GM13976 (cell line): ENCODE results near the gene CNPPD1.
"Not testable (repeated sequence)": the region's sequence is repeated elsewhere in the genome, so short reads cannot be mapped to it uniquely, and the experiment has no call there.

Experiments
- DNase-seq: peaks from one replicate; pipeline ENCODE4 v3.0.0; 2012; ENCODE audit warnings: low spot score
- in situ Hi-C: fragments of 300-500 bp; cut with MboI; formaldehyde crosslinking; loops from one replicate; pipeline ENCODE4 v1.12.0; 2022; ENCODE audit warnings: low sequenced_read_pairs, mixed read lengths, inconsistent platforms; ENCODE audit not compliant: unreplicated experiment
- TF ChIP-seq, protein P1 (sequence below): IDR thresholded peaks from 2 replicates; pipeline ENCODE4 v1.5.1; 2012; ENCODE audit warnings: borderline replicate concordance, mild to moderate bottlenecking; ENCODE audit not compliant: insufficient read depth; ENCODE audit errors: extremely low read depth, missing control alignments, control extremely low read depth

Gene CNPPD1

GRCh38 chr2:219205165-219205538 is 28.4 kb upstream of the CNPPD1 start:
- no peak for DNase-seq
- in situ Hi-C loops: no loop called here

DNA sequence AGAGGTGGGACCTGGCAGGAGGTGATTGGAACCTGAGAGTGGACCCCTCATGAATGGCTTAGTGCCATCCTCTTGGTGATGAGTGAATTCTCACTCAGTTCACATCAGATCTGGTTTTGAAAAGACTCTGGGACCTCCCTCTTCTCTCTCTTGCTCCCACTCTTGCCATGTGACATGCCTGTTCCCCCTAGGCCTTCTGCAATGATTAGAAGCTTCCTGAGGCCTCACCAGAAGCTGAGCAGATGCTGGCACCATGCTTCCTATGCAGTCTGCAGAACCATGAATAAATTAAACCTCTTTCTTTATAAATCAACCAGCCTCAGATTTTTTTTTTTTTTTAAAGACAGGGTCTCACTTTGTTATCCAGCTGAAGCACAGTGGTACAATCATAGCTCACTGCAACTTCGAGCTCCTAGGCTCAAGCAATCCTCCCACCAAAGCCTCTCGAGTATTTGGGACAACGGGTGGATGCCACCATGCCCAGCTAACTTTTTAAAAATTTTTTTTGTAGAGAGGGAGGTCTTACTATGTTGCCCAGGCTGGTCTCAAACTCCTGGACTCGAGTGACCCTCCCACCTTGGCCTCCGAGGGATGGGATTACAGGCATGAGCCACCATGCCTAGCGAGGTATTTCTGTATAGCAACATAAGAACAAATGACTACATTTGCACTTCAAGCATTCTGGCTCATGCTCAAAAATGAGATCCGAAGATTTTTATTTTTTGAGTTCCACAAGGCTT is 27.9 kb upstream of the CNPPD1 start:
- TF ChIP-seq, protein P1, sequence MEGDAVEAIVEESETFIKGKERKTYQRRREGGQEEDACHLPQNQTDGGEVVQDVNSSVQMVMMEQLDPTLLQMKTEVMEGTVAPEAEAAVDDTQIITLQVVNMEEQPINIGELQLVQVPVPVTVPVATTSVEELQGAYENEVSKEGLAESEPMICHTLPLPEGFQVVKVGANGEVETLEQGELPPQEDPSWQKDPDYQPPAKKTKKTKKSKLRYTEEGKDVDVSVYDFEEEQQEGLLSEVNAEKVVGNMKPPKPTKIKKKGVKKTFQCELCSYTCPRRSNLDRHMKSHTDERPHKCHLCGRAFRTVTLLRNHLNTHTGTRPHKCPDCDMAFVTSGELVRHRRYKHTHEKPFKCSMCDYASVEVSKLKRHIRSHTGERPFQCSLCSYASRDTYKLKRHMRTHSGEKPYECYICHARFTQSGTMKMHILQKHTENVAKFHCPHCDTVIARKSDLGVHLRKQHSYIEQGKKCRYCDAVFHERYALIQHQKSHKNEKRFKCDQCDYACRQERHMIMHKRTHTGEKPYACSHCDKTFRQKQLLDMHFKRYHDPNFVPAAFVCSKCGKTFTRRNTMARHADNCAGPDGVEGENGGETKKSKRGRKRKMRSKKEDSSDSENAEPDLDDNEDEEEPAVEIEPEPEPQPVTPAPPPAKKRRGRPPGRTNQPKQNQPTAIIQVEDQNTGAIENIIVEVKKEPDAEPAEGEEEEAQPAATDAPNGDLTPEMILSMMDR: no peak
- DNase-seq: no peak
- in situ Hi-C loops: no loop called here

More at GRCh38 chr2:219205165-219205538, 28.4 kb upstream of the CNPPD1 start:
- TF ChIP-seq, protein P1: no peak

- DNase-seq, in situ Hi-C loops: not testable (repeated sequence)
Measured at GRCh38 chr2:219201331-219201730, 24.6 kb upstream of the CNPPD1 start.

DNA sequence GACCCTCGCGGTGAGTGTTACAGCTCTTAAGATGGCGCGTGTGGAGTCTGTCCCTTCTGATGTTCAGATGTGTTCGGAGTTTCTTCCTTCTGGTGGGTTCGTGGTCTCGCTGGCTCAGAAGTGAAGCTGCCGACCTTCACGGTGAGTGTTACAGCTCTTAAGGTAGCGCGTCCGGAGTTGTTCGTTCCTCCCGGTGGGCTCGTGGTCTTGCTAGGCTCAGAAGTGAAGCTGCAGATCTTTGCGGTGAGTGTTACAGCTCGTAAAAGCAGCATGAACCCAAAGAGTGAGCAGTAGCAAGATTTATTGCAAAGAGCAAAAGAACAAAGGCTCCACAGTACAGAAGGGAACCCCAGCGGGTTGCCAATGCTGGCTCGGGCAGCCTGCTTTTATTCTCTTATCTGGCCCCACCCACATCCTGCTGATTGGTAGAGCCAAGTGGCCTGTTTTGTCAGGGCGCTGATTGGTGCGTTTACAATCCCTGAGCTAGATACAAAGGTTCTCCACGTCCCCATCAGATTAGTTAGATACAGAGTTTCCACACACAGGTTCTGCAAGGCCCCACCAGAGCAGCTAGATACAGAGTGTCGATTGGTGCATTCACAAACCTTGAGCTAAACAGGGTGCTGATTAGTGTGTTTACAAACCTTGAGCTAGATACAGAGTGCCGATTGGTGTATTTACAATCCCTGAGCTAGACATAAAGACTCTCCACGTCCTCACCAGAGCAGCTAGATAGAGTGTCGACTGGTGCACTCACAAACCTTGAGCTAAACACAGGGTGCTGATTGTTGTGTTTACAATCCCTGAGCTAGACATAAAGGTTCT is 24.0 kb upstream of the CNPPD1 start:
- DNase-seq, in situ Hi-C loops: not testable (repeated sequence)

GRCh38 chr2:219199470-219200211 is 22.9 kb upstream of the CNPPD1 start:
- DNase-seq: no peak
- in situ Hi-C loops: no loop called here

DNA sequence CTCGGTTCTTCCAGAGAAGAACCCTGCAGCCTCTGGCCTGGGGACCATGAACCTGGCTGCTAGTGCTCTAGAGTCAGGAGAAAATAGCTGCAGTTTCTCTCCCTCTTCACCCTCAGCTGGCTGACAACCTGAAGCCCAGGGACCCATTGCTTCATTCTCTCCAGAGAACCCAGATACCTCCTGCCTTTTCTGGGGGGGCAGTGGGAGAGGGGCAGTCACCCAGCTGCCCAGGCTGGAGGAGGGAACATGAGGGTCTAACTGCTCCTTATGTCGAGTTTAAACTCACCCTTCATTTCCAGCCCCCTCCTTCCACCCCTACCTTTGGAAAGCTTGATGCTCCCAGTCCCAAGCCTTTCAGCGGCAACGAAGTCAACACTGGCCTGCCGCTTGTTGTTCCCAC is 22.2 kb upstream of the CNPPD1 start:
- DNase-seq: no peak
- in situ Hi-C loops: no loop called here
- TF ChIP-seq, protein P1: no peak

More at GRCh38 chr2:219199470-219200211, 22.9 kb upstream of the CNPPD1 start:
- TF ChIP-seq, protein P1: no peak

GRCh38 chr2:219197388-219197787 is 20.7 kb upstream of the CNPPD1 start:
- no peak for DNase-seq
- TF ChIP-seq, protein P1: no peak
- in situ Hi-C loops: no loop called here
